Superior temporal gyrus (tissue), 1 donor: ENCODE measurements around the gene CSF1.
"Not testable (repeated sequence)": the region's sequence is repeated elsewhere in the genome, so short reads cannot be mapped to it uniquely, and the experiment has no call there.

Experiments
- DNase-seq: peaks from one replicate; pipeline ENCODE4 v3.0.0-alpha.2; 2016; ENCODE audit errors: extremely low spot score

CSF1 gene, protein sequence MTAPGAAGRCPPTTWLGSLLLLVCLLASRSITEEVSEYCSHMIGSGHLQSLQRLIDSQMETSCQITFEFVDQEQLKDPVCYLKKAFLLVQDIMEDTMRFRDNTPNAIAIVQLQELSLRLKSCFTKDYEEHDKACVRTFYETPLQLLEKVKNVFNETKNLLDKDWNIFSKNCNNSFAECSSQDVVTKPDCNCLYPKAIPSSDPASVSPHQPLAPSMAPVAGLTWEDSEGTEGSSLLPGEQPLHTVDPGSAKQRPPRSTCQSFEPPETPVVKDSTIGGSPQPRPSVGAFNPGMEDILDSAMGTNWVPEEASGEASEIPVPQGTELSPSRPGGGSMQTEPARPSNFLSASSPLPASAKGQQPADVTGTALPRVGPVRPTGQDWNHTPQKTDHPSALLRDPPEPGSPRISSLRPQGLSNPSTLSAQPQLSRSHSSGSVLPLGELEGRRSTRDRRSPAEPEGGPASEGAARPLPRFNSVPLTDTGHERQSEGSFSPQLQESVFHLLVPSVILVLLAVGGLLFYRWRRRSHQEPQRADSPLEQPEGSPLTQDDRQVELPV

DNA sequence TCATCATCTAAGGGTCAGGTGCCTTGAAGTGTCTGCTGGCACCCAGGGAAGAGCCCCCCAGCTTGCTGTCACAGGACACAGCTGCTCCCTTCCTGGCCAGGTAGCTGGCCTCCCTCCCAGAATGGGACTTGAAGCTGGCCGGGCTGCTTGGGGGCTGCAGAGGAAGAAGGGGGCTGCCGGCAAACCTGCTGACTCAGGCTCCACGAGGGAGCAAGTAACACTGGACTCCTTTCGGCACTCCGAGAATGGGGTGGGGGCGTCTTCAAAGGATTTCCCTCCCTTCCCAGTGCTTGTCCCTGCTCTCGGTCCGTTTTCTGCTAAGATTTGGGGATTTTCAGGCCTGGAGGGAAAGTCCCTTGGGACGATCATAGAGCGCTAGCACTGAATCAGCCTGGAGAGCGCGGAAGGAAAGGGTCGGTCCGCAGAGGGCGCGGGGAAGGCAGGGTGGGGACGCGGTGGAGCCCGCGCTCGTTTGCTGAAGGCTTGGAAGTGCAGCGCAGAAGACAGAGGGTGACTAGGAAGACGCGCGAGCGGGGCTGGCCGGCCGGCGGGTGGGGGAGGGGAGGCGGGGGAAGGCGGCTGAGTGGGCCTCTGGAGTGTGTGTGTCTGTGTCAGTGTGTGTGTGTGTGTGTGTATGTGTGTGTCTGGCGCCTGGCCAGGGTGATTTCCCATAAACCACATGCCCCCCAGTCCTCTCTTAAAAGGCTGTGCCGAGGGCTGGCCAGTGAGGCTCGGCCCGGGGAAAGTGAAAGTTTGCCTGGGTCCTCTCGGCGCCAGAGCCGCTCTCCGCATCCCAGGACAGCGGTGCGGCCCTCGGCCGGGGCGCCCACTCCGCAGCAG lies at the start of gene CSF1:
Gene CSF1 (plus strand): TSS at position 727 of the 840 bp plus-strand sequence. CDS start 175 bp downstream, outside the sequence.
- DNase-seq: peak; percentile 74

DNA sequence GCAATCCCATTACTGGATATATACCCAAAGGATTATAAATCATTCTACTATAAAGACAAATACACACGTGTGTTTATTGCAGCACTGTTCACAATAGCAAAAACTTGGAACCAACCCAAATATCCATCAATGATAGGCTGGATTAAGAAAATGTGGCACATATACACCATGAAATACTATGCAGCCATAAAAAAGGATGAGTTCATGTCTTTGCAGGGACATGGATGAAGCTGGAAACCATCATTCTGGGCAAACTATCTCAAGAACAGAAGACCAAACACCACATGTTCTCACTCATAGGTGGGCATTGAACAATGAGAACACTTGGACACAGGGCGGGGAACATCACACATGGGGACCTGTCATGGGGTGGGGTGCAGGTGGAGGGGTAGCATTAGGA lies 49.0 kb upstream of the CSF1 start:
- DNase-seq: not testable (repeated sequence)

DNA sequence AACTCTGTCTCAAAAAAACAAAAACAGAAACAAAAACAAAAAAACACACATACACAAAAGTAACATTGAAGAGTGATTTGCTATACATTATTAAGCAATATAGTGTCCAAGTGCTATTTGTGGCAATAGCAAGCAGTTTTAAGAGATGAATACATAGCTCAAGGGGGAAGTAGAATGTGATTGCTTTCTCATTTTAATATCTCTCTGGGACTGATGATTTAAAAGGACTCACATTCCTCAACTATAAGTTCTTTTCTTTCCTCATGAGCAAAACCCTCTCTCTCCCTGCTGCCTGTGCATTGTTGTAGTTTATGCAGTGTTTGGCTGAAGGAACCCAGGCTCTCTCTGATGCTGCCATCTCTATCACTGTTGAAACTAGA lies 47.0 kb upstream of the CSF1 start:
- peak; percentile 7 for DNase-seq

DNA sequence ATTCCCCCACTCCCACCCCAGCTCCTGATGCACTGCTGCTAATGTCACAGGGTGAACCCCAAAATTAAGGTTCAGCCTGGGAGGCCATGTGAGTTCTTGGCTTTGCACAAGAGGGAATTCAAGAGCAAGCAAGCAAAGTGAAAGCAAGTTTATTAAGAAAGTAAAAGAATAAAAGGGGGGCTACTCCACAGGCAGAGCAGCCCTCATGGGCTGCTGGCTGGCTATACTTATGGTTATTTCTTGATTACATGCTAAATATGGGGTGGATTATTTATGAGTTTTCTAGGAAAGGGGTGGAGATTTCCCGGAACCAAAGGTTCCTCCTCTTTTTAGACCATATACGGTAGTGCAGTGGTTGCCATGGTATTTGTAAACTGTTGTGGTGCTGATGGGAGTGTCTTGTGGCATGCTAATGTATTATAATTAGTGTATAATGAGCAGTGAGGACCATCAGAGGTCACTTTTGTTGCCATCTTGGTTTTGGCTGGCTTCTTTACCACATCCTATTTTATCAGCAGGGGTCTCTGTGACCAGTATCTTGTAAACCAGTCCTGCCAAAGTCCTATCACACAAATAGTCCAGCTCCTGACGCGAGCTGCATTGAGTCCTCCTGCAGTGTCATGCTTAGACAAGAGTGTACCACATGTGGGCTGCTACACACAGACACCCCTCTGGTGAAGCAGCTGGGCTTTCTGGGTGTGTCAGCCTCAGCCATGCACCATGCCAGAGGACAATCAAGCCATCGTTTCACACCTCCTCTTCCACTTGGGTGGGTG lies 46.4 kb upstream of the CSF1 start:
- peak; percentile 20 for DNase-seq

DNA sequence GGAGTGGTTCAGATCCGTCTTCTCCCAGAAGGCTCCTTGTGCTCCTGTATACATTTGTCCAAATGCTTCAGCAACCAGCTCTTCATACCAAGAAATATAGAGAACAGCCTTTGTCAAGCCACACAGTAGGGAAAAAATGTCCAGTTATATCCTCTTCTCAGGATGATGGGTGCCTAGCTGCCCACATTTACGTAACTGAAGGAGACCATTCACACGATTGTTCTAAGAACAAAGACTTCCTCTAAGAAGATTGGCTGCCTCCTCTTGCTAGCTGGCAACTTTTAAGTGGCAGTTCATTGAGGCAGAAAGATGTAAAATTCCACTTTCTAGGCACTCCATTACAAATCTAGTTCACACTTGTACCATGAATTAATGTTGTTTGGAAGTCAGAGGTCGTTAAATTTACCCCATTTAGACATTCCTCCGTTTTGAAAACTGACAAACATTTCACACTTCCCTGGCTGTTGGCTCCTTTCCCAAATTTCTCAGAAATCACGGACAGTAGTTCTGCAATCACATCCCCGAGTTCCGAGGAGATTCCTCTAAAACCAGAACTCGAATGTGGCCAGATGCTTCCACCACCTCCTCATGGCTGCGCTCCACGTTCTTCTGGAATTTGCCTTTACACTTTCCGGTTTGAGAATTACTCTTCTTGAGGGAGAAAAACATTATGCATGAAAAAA lies 45.6 kb upstream of the CSF1 start:
- peak; percentile 81 for DNase-seq

DNA sequence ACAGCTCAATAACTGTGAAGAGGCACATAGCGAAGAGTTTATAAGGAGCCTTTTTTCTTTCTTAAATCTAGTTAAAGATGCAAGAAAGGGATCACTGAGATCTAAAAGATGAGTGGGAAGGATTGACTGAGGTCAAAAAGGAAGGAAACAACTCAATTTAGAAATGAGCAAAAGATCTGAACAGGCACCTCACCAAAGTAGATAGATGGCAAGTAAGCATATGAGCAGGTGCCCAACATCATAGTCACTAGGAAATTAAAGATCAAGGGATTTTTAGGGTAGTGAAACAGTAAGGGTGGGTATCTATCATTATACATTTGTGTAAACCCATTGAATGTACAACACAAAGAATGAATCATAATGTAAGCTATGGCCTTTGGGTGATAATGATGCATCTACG lies 44.6 kb upstream of the CSF1 start:
- DNase-seq: no peak

DNA sequence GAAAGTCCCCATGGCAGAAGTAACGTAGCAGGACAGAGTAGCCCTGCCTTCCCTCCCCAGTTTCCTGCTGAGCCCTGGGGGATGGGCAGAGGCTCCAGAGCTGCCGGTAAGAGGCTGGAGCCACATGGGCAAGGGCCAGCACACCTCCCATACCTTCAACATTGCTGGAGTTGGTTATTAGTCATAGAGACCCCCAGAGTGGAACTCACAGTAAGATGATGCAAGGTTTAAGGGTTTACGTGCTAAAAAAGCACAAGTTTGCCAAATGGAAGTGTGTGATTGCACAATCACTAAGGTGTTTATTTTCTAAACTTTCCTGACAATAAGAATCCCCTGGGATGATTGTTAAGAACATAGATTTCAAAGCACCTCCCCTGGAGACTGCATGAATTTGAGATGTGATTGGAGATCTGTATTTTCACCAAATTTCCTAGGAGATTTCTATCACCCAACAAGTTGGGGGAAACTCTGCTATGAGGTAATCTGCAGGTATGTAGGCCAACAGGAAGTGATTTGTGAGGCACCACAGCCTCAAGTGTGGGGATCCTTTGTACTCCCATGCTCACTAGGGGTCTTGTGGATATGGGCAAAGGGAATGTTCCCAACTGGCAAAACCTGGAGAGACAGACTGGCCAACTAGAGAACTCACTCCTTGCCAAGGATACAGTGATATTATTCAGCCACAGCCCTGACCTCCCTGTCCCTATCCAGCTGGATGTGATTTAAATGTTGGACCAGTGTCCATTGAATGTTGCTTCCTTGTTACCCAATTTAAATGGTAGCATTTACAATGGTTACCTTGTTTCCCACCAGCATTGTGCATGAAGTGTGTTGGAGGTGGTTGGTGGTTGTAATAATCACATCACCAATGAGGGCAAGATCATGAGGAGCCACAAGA lies 37.1 kb upstream of the CSF1 start:
- no peak for DNase-seq

DNA sequence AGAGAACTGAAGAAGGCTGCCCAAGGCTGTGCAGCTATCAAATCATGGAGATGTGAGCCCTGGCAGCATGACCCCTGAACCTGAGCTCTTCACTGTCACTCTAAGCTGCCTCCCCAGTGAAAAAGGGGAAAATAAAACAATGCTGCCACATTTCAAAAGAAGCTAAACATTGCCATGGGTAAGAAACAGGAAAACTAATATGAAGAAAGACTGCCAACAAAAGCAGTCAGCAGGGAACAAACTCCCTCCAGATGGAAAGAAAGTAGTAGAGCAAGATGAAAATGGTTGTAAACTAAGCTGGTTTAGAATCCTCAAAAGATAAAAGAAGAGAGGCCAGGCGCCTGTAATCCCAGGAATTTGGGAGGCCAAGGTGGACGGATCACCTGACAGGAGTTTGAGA lies 36.2 kb upstream of the CSF1 start:
- DNase-seq: no peak

DNA sequence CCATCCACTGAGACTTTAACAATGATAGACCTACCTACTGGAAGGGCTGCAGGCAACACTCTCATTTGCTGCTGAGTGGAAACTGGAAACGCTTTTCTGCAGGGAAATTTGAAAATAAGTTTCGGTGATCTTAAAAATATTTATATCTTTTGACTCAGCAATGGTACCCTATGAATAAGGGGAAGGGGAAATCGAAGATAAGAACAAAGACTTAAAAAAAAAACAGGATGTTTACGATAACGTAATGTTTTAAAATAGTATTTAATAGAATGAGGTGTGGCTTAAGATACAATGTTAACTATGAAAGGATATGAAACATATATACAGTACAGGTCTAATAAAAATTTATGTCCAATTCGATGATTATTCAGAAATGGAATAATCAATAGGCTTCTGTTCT lies 34.8 kb upstream of the CSF1 start:
- DNase-seq: no peak

DNA sequence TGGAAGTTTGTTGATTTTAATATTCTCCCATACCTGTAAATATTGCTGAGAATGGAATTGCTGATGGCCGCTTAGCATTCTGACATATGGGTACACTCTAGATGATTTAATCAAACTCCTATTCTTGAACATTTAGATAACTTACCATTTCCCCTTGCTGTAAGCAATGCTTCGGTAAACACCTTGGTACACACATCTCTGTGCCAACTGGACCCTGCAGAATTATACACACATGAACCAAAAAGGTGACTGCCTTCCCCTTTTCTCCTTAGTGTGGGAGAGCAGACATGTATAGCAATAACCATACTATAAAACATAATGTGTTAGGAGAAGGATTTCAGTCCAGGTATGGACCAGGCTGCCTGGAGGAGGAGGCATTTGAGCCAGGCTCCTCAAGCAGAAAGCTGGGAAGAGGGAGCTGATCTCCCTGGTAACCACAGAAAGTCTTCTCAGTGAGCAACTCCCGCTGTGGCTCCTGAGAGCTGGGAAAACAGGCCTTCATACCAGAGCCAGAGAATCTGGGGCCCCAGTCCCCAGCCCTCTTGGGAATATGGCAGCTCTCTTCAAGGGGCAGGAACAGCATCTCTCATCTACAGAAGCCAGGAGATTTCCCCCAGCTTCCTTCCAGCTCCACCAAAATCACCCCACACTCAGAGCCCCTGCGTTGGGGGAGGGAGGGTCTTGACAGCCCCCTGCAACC lies 33.9 kb upstream of the CSF1 start:
- no peak for DNase-seq

DNA sequence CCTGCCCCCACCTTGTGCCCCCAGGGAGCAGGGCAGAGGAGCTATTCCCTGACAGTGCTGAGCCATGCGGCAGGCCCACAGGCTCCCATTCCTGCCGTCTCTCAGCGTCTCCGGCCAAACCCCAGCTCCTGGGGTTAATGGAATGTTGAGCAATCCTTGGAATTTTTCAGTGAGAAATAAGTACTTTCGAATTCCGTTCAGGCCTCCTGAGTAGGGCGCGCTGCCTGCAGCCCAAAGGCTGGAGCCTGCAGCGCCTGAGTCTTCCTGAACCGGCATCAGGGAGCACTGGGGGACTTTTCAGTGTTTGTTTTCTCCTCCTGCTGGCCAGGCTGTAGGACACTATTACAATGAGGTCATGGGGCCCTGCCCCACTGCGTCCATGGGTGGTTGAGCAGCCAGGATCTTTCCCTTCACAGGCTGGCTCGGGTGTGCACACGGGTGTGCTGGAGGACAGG lies 33.3 kb upstream of the CSF1 start:
- DNase-seq: peak; percentile 73

DNA sequence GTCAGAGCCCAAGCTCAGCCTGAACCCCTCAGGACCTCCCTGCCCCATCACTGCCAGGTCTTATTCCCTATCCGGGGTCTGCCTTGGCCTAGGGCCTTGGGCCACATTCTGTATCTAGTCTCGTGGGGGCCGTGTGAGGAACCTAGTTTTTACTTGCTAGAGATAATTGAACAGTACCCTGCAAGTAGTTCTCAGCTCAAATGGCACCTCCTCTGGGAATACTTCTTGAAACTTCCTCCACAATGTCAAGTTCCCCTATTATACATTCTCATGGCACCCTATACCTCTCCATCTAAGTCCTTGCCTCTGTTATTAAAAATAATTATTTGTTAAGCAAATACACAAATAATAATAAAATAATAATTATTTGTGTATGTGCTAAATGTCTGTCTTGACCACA lies 32.9 kb upstream of the CSF1 start:
- no peak for DNase-seq

DNA sequence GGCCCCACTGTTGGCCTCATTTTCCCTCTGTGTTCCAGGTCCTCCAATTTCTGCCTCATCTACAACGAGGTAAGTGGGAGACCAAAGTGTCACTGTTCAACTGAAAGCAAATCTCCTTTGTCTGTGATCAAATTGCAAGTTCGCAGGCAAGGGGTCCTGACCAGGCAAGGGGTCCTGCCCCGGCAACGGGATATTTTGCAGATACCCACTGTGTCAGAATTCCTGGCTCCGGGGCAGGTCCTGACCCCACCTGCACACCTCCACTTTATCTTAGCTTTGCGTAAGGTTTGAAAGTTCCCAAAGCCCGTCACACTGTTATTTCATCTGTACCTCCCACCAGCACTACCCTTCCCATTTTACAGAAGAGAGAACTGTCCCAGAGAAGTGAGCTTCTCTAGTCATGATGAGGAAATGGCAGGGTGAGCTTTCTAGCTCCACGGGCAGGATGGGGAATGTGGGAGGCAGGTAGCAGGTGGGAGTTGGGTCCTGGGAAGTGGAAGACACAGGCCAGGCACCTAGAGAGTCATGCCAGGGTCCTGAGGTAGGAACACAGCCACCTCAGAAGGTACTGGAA lies 32.0 kb upstream of the CSF1 start:
- no peak for DNase-seq

DNA sequence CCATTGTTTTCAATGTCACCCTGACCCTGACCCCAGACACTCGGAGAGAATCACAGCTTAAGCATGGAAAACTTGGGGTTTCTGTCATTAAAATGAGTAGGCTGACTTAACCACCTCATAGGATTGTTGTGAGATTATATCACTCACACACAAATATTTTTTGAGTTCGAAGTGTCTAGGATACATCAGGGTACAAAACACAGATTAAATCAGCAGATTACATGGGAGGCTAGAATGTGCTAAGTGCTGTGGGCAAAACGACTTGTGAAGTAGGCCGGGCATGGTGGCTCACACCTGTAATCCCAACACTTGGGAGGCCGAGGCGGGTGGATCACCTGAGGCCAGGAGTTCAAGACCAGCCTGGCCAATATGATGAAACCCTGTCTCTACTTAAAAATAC lies 31.3 kb upstream of the CSF1 start:
- DNase-seq: not testable (repeated sequence)

DNA sequence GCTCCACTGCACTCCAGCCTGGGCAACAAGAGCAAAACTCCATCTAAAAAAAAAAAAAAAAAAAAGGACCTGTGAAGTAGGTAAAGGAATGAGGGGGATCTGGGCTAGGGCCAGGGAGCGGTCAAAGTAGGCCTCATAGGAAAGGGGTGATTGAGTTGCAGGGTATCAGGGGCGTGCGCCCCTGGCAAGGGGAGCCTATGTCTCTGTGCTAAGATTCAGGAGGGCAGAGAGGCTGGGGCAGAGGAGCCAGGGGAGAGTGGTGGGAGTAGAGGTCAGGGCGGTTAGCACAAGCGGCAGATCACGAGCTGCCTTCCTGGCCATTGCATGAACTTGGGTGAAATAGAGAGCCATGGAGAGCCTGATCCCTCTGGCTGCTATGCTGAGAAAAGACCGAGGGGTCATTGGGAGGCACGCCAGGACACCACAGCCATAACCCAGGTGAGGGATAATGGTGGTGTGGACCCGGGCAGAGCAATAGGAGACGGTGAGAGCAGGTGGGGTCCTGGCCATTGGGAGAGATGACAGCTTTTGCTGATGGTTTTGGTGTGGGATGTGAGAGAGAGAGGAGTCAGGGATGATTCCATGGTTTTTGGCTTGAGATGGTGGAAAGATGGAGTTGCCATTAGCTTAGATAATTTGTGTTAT lies 30.6 kb upstream of the CSF1 start:
- DNase-seq: no peak

DNA sequence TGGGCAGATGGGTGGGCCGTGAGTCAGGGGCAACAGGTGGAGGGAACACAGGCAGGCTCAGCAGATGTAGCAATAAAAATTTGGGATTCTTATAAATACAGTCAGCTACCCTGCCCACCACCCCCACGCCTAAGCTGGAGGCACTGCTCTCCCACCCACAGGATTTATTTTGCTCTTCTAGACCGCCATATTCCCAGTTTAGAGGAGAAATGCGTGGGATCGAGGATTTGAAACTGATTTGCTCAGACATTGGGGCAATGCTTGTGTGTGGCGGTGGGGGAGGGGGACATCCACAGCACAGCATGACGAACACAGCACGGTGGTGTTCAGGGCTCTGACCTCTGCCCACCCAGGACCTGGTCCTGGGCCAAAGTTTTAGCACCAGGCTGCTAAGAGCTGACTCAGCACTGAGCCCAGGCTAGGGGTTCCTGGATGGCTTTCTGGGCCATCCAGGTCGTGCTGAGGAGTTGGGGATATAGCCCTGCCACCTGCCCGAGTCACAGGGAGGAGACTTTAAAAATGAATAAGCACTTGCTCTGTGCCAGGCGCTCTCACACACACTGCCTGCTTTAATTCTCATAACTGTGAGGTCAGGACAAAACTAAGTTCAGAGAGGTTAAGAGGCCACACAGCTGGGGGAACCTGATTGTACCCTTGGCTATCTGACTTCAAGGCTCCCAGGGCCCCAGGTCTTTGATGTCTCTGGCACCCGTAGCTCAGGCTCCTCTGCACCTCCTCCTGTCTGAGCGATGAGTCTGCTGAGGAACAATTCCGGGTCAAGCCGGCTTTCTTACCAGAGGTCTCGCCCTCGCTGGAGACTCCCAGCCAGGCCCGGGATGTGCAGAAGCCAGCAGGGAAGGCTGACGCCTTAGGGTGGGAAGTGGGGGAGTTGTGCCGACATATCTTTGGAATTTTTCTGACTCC lies 29.4 kb upstream of the CSF1 start:
- DNase-seq: no peak

DNA sequence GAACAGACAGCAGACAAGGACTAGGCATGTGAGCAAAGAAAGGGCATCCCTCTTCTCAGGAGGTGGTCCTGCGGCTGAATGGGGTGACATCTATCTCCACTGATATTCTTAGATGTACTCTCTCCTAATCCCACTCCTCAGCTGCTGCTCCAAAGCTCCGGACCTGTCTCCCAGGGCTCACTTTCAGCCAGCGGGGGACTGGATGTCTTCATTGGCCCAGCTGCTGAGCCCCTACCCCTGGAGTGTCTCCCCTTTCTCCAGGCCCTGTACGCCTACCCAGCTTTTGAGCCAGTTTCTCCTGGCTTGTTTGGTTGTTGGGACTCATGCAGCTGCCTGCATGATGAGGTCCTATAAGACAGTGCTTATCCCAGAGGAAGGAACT lies 28.8 kb upstream of the CSF1 start:
- no peak for DNase-seq
